Adipose tissue (tissue), 3 donors: Measurements from ENCODE around the gene SYNPO. TPM values are rescaled to one million over a fixed set of nuclear protein-coding genes. Genes with fewer than 3 reads are reported as not detected.

Source experiments
- H3K27ac ChIP-seq: one replicate; pipeline ENCODE4 v1.5.1; 2013; ENCODE audit warnings: low read depth, low read length
- WGBS, 3 donors: extraction: QIAGEN DNeasy Blood & Tissue Kit; methylation state at CpG; one replicate each; pipeline ENCODE4 v1.1.7; 2013; 5-methylcytosine and 5-hydroxymethylcytosine counted together
- polyA plus RNA-seq, 3 donors: library from polyadenylated mRNA; stranded (reverse); fragments of 200-250 nt; gene quantifications; one replicate each; pipeline ENCODE4 v1.2.3, GENCODE V29; 2013
- donor health status: healthy with polysubstance abuse.
- donor health status: Bipolar disorder and iron deficiency.
- donor health status: healthy.

The SYNPO gene
- polyA plus RNA-seq, 3 donors = 15.8 to 66.8 (median 59.7) TPM

DNA sequence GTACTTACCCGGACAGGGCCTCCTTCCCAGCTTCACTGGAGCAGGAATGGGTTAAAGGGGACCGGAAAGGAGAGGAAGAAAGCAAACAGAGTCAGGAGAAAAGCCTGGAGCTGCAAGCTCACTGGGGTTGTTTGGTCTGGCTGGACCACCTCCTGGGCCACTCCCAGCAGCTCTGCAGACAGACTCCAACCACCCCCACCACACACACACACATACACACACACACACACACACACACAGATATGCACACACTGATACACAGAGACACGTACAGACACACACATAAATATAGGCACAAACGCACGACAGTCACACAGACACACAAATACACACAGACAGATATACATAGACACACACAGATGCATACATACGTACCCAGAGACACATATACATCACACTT, 34.9 kb upstream of the SYNPO start:
- WGBS, 3 donors = 73 to 78% (median 77%) methylated on average over 6 of the region's 6 CpGs
- no peak overlapping the region for H3K27ac ChIP-seq

DNA sequence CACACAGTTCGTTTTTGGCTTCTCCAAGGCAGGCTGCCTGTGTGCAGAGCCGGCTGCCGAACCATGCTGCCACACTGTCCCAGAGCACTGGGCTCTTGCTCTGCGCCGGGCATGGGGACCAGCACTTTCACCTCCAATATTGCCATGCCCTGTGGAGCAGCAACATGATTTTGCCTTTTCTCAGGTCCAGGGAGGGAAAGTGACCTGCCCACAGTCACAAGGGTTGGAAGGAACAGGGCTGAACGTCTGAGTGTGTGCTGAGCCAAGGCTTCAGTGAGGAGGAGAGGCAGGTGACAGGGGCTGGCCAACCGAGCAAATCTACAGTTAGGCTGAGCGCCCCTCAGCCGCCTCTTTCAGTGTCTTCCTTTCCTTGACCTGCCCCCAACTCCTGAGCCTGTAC, 34.0 kb upstream of the SYNPO start:
- no peak overlapping the region for H3K27ac ChIP-seq
- WGBS, 3 donors = 80 to 85% (median 82%) methylated on average over 9 of the region's 9 CpGs

GRCh38 chr5:150607105-150607504, 33.4 kb upstream of the SYNPO start:
- H3K27ac ChIP-seq = no peak overlapping the region
- WGBS, 3 donors = 89 to 93% (median 93%) methylated on average over 6 of the region's 6 CpGs

DNA sequence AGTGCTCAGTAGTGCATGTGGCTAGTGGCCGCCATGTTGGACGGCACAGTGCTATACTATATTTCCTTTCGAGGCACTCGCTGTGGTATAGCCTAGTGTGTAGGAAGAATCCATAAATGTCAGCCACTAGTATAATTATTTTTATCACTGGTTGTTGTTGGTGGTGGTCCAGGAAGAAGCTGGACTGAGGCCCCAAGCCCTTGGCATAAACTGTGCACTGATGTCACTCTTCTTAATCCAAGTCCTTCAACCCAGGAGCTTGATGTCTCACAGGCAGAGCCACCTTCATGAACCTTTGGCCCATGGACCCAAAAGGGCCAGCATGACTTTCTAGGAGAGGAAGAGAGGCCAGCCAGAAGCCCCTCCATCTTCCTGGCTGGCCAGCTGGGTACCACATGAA, 32.5 kb upstream of the SYNPO start:
- 91 to 96% (median 94%) methylated on average over 4 of the region's 4 CpGs for WGBS, 3 donors
- H3K27ac ChIP-seq = no peak overlapping the region

GRCh38 chr5:150608991-150609390, 31.5 kb upstream of the SYNPO start:
- H3K27ac ChIP-seq = no peak overlapping the region
- WGBS, 3 donors = 78 to 88% (median 84%) methylated on average over 5 of the region's 5 CpGs

- WGBS, 3 donors = 67 to 73% (median 68%) methylated on average over 7 of the region's 7 CpGs
- no peak overlapping the region for H3K27ac ChIP-seq
Measured at GRCh38 chr5:150609843-150610584, 30.4 kb upstream of the SYNPO start.

DNA sequence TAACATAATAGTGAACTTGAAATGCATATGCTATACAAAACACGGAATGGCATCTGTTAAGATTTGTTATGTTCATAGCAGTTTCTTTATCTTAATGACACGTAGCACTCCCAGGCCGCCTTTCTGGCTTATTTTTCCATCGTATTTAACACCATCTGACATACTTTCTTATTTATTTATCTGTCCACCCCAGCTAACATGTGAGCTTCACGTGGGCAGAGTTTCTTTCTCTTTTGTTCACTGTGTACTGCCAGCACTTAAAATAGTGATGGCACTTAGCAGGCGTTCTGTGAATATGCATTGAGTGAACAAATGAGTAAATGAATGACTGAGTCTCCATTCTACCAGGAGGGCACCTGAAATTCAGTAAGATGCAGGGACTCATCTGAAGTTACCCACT, 29.4 kb upstream of the SYNPO start:
- 79 to 82% (median 80%) methylated on average over 6 of the region's 6 CpGs for WGBS, 3 donors
- H3K27ac ChIP-seq = no peak overlapping the region

GRCh38 chr5:150612405-150612804, 28.1 kb upstream of the SYNPO start:
- WGBS, 3 donors = 55 to 78% (median 69%) methylated on average over 4 of the region's 4 CpGs
- no peak overlapping the region for H3K27ac ChIP-seq

- 60 to 64% (median 62%) methylated on average over 4 of the region's 4 CpGs for WGBS, 3 donors
- no peak overlapping the region for H3K27ac ChIP-seq
Measured at GRCh38 chr5:150612905-150613670, 27.4 kb upstream of the SYNPO start.

GRCh38 chr5:150613991-150614660, 26.3 kb upstream of the SYNPO start:
- 33 to 82% (median 79%) methylated on average over 8 to 9 of the region's 9 CpGs for WGBS, 3 donors
- no peak overlapping the region for H3K27ac ChIP-seq

DNA sequence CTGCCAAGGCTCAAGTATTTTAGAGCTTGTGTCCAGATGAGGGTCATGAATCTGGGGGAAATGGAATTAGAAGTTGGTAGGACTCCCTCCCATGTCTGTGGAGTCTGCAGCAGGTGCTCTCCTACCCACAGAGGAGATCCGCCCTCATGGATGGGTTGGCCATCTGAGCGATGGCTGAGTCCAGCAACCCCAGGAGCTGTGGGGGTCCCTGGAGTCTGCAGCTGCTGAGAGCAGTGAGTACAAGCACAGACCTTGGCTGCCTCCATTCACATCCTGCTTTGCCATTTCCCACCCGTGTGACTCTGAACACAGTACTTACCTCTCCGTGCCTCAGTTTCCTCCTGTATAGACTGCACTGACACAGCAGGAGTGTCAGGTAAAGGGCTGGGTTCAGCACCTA, 25.8 kb upstream of the SYNPO start:
- no peak overlapping the region for H3K27ac ChIP-seq
- WGBS, 3 donors = 54 to 62% (median 61%) methylated on average over 4 of the region's 4 CpGs

DNA sequence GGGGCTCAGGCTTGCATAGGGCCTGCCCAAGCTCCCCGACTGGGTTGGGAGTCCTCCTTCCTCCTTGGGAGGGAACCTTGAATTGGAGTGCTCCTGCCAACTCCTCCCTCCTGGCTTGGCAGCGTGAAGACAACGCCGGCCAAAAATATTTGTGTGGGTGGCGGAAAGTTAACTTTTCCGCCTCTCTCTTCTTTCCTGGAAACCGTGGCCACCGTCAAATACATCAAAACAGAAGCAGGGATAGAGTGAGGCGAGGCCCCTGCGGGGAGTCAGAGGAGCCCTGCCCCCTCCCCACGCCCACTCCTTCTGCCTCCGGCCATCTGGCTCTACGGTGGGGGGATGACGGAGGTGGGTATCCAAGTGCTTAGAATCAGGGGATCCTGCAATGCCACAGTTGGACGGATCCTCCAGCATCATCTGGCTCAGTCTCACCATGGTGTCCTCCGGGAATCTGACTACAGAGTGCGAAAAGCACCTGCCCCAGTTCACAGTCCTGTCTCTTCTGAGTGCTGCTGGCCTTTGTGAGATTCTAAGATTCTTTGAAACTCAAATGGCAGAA, 25.2 kb upstream of the SYNPO start:
- 12 to 28% (median 25%) methylated on average over 15 to 17 of the region's 17 CpGs for WGBS, 3 donors
- no peak overlapping the region for H3K27ac ChIP-seq

- H3K27ac ChIP-seq = no peak overlapping the region
- 15 to 37% (median 32%) methylated on average over 5 of the region's 5 CpGs for WGBS, 3 donors
Measured at GRCh38 chr5:150616024-150616470, 24.4 kb upstream of the SYNPO start.

- WGBS, 3 donors = 94 to 95% (median 95%) methylated on average over 1 of the region's 1 CpG
- H3K27ac ChIP-seq = no peak overlapping the region
Measured at GRCh38 chr5:150616506-150616905, 24.0 kb upstream of the SYNPO start.

- WGBS, 3 donors = 68 to 71% (median 69%) methylated on average over 9 of the region's 9 CpGs
- no peak overlapping the region for H3K27ac ChIP-seq
Measured at GRCh38 chr5:150618163-150618562, 22.3 kb upstream of the SYNPO start.

DNA sequence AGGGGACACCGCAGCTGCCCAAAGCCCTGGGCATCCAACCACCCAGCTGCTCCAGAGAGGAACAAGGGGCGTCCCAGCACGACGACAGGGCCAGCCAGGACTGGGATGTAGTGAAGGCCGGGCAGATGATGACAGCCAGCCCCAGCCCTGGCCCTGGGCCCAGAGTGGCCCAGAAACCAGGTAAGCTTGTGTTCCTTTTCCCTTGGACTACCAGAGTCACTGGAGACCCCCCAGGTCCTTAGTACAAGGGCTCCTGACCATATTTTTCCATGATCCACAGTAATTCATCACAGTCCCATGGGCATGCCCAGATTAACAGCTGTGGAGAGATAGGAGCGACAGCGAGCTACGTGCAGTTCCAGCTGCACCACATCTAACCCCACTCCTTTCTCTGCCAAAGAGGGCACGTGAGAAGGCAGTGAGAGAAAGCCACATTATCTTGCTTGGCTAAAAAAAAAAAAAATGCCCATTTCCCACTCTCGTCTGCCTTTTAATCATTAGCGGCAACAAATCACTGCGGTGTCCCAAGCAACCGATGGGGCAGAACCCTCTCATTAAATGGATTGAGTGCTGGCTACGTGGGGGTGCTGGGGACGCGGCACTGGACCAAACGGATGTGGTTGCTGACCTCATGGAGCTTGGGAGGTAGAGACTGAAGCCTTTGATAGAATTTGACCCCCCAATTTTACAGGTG, 21.7 kb upstream of the SYNPO start:
- WGBS, 3 donors = 45 to 67% (median 64%) methylated on average over 17 of the region's 17 CpGs
- H3K27ac ChIP-seq = no peak overlapping the region

- 58 to 76% (median 69%) methylated on average over 24 of the region's 24 CpGs for WGBS, 3 donors
- no peak overlapping the region for H3K27ac ChIP-seq
Measured at GRCh38 chr5:150619359-150620230, 20.9 kb upstream of the SYNPO start.
